Effector CD4-positive, alpha-beta T cell (primary cell): ENCODE measurements around the gene ANKRD44.

ENCODE experiments used
- DNase-seq: peaks from one replicate; pipeline ENCODE4 v3.0.0-alpha.2; 2020

The ANKRD44 gene

GRCh38 chr2:197101519-197101918 is 209.1 kb downstream of the ANKRD44 start:
- no peak for DNase-seq

GRCh38 chr2:197097578-197098366 is 212.8 kb downstream of the ANKRD44 start:
- DNase-seq, result no peak

GRCh38 chr2:197096649-197097048 is 213.9 kb downstream of the ANKRD44 start:
- no peak for DNase-seq

- DNase-seq, result no peak
Measured at GRCh38 chr2:197092431-197092830, 218.1 kb downstream of the ANKRD44 start.

GRCh38 chr2:197090742-197091367 is 219.7 kb downstream of the ANKRD44 start:
- DNase-seq, result no peak

GRCh38 chr2:197089655-197090054 is 220.9 kb downstream of the ANKRD44 start:
- DNase-seq, result no peak

- DNase-seq, result no peak
Measured at GRCh38 chr2:197088694-197089093, 221.9 kb downstream of the ANKRD44 start.

- no peak for DNase-seq
Measured at GRCh38 chr2:197086500-197086899, 224.1 kb downstream of the ANKRD44 start.

GRCh38 chr2:197085665-197086064 is 224.9 kb downstream of the ANKRD44 start:
- no peak for DNase-seq

- DNase-seq, result no peak
Measured at GRCh38 chr2:197081294-197081693, 229.3 kb downstream of the ANKRD44 start.

- DNase-seq, result no peak
Measured at GRCh38 chr2:197080578-197081216, 229.9 kb downstream of the ANKRD44 start.

- no peak for DNase-seq
Measured at GRCh38 chr2:197079832-197080555, 230.6 kb downstream of the ANKRD44 start.

- DNase-seq, result no peak
Measured at GRCh38 chr2:197079414-197079813, 231.2 kb downstream of the ANKRD44 start.

GRCh38 chr2:197078535-197078934 is 232.0 kb downstream of the ANKRD44 start:
- DNase-seq, result no peak

GRCh38 chr2:197077336-197077735 is 233.2 kb downstream of the ANKRD44 start:
- no peak for DNase-seq

- no peak for DNase-seq
Measured at GRCh38 chr2:197076652-197077051, 233.9 kb downstream of the ANKRD44 start.

GRCh38 chr2:197075754-197076337 is 234.7 kb downstream of the ANKRD44 start:
- DNase-seq, result no peak

- no peak for DNase-seq
Measured at GRCh38 chr2:197075281-197075680, 235.3 kb downstream of the ANKRD44 start.

- no peak for DNase-seq
Measured at GRCh38 chr2:197073701-197074433, 236.7 kb downstream of the ANKRD44 start.

- DNase-seq, result no peak
Measured at GRCh38 chr2:197073270-197073669, 237.3 kb downstream of the ANKRD44 start.

- no peak for DNase-seq
Measured at GRCh38 chr2:197072533-197072932, 238.0 kb downstream of the ANKRD44 start.

- DNase-seq, result no peak
Measured at GRCh38 chr2:197071790-197072436, 238.7 kb downstream of the ANKRD44 start.
